Measurements from ENCODE around the gene MMP14. TPM values are rescaled to one million over a fixed set of nuclear protein-coding genes. Genes with fewer than 3 reads are reported as not detected.

The MMP14 gene
- total and polyA plus RNA-seq, 2 of the 8 experiments (the other 6 are each of a cell fraction or from before 2014, with no cell fraction given): 58.2 to 86.8 TPM

DNA sequence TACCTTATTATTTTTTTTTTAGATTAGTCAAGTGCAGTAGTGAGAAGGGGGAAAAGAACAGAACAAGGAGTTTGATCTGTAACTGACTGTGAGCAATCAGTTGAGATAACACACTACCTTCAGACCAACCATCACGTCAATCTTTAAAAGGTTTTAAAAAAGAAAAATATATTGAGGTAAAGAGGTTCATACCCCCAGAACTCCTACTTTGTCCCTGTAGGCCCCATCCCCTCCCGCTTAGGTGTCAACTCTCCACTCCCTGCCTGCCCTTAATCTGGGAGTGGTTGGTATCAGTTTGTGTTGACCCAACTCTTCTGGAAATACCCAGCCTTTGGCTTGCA is 16.2 kb downstream of the MMP14 start (continued):
- TF ChIP-seq, protein P1, sequence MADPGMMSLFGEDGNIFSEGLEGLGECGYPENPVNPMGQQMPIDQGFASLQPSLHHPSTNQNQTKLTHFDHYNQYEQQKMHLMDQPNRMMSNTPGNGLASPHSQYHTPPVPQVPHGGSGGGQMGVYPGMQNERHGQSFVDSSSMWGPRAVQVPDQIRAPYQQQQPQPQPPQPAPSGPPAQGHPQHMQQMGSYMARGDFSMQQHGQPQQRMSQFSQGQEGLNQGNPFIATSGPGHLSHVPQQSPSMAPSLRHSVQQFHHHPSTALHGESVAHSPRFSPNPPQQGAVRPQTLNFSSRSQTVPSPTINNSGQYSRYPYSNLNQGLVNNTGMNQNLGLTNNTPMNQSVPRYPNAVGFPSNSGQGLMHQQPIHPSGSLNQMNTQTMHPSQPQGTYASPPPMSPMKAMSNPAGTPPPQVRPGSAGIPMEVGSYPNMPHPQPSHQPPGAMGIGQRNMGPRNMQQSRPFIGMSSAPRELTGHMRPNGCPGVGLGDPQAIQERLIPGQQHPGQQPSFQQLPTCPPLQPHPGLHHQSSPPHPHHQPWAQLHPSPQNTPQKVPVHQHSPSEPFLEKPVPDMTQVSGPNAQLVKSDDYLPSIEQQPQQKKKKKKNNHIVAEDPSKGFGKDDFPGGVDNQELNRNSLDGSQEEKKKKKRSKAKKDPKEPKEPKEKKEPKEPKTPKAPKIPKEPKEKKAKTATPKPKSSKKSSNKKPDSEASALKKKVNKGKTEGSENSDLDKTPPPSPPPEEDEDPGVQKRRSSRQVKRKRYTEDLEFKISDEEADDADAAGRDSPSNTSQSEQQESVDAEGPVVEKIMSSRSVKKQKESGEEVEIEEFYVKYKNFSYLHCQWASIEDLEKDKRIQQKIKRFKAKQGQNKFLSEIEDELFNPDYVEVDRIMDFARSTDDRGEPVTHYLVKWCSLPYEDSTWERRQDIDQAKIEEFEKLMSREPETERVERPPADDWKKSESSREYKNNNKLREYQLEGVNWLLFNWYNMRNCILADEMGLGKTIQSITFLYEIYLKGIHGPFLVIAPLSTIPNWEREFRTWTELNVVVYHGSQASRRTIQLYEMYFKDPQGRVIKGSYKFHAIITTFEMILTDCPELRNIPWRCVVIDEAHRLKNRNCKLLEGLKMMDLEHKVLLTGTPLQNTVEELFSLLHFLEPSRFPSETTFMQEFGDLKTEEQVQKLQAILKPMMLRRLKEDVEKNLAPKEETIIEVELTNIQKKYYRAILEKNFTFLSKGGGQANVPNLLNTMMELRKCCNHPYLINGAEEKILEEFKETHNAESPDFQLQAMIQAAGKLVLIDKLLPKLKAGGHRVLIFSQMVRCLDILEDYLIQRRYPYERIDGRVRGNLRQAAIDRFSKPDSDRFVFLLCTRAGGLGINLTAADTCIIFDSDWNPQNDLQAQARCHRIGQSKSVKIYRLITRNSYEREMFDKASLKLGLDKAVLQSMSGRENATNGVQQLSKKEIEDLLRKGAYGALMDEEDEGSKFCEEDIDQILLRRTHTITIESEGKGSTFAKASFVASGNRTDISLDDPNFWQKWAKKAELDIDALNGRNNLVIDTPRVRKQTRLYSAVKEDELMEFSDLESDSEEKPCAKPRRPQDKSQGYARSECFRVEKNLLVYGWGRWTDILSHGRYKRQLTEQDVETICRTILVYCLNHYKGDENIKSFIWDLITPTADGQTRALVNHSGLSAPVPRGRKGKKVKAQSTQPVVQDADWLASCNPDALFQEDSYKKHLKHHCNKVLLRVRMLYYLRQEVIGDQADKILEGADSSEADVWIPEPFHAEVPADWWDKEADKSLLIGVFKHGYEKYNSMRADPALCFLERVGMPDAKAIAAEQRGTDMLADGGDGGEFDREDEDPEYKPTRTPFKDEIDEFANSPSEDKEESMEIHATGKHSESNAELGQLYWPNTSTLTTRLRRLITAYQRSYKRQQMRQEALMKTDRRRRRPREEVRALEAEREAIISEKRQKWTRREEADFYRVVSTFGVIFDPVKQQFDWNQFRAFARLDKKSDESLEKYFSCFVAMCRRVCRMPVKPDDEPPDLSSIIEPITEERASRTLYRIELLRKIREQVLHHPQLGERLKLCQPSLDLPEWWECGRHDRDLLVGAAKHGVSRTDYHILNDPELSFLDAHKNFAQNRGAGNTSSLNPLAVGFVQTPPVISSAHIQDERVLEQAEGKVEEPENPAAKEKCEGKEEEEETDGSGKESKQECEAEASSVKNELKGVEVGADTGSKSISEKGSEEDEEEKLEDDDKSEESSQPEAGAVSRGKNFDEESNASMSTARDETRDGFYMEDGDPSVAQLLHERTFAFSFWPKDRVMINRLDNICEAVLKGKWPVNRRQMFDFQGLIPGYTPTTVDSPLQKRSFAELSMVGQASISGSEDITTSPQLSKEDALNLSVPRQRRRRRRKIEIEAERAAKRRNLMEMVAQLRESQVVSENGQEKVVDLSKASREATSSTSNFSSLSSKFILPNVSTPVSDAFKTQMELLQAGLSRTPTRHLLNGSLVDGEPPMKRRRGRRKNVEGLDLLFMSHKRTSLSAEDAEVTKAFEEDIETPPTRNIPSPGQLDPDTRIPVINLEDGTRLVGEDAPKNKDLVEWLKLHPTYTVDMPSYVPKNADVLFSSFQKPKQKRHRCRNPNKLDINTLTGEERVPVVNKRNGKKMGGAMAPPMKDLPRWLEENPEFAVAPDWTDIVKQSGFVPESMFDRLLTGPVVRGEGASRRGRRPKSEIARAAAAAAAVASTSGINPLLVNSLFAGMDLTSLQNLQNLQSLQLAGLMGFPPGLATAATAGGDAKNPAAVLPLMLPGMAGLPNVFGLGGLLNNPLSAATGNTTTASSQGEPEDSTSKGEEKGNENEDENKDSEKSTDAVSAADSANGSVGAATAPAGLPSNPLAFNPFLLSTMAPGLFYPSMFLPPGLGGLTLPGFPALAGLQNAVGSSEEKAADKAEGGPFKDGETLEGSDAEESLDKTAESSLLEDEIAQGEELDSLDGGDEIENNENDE (IDR thresholded peaks at IDR 0.05; ENCODE audit: insufficient replicate concordance, low read length): no peak
- TF ChIP-seq BACH1 (IDR thresholded peaks at IDR 0.05; ENCODE audit: low read length) (no peak), PHF8 (conservative IDR thresholded peaks at IDR 0.05; ENCODE audit: low read depth, low read length) (no peak), BRCA1 (IDR thresholded peaks at IDR 0.05; ENCODE audit: low read depth, low read length) (no peak), SRF (IDR thresholded peaks at IDR 0.05; ENCODE audit: low read depth, low read length) (no peak), YY1 (IDR thresholded peaks at IDR 0.05; ENCODE audit: low read depth, low read length) (no peak), TAF7 (optimal IDR thresholded peaks at IDR 0.05; ENCODE audit: borderline replicate concordance, low read depth, low read length) (no peak), EP300 (IDR thresholded peaks at IDR 0.05; ENCODE audit: borderline replicate concordance in 1 of 2, low read depth in 2 of 2, low read length in 2 of 2) (no peak), HDAC2 (IDR thresholded peaks at IDR 0.05; ENCODE audit: borderline replicate concordance in 1 of 2, low read depth in 2 of 2, low read length in 2 of 2) (no peak), CTBP2 (IDR thresholded peaks at IDR 0.05; ENCODE audit: borderline replicate concordance, insufficient read depth, insufficient read length, low read length) (no peak)
- TF ChIP-seq, protein P2, sequence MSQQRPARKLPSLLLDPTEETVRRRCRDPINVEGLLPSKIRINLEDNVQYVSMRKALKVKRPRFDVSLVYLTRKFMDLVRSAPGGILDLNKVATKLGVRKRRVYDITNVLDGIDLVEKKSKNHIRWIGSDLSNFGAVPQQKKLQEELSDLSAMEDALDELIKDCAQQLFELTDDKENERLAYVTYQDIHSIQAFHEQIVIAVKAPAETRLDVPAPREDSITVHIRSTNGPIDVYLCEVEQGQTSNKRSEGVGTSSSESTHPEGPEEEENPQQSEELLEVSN (IDR thresholded peaks at IDR 0.05): no peak

All from H1 (cell line).